Gastrocnemius medialis (tissue), 4 donors: ENCODE measurements around the gene GRM8. TPM values are rescaled to one million over a fixed set of nuclear protein-coding genes. Genes with fewer than 3 reads are reported as not detected.

Experiments used
- ATAC-seq, 2 donors: fragments of 150-250 bp; one replicate each; pipeline ENCODE4 v1.9.1; 2016
- DNase-seq, 2 donors: peaks; one replicate each; pipeline ENCODE4 v3.0.0-alpha.2; 2019
- H3K27ac ChIP-seq, 4 donors: fragments of 200-600 bp; sonication (generic); 1 replicate in 1 of 4; 2 replicates in 3 of 4; pipeline ENCODE4 v1.5.1; 2016 to 2018; ENCODE audit warnings: mild to moderate bottlenecking in 2 of 4, moderate library complexity in 1 of 4
- H3K27me3 ChIP-seq, 3 donors: fragments of 200-600 bp; sonication (generic) in 2 of 3; 1 replicate in 1 of 3; 2 replicates in 2 of 3; pipeline versions ENCODE4 v1.5.1 to v1.6.0; 2016 to 2019; ENCODE audit warnings: mild to moderate bottlenecking in 1 of 3, moderate library complexity in 1 of 3
- H3K36me3 ChIP-seq, 2 donors: fragments of 200-600 bp; sonication (generic) in 1 of 2; one replicate each; pipeline ENCODE4 v1.5.1; 2017 to 2018
- H3K4me1 ChIP-seq, 2 donors: fragments of 200-600 bp; sonication (generic) in 1 of 2; one replicate each; pipeline ENCODE4 v1.5.1; 2016 to 2017; ENCODE audit warnings: mild to moderate bottlenecking in 2 of 2
- H3K4me3 ChIP-seq, 4 donors: fragments of 200-600 bp; sonication (generic) in 3 of 4; 1 replicate in 1 of 4; 2 replicates in 3 of 4; pipeline ENCODE4 v1.5.1; 2016 to 2019; ENCODE audit warnings: mild to moderate bottlenecking in 2 of 4
- H3K9me3 ChIP-seq, 3 donors: fragments of 200-600 bp; sonication (generic) in 2 of 3; 1 replicate in 1 of 3; 2 replicates in 2 of 3; pipeline ENCODE4 v1.5.1; 2016 to 2019
- POLR2A ChIP-seq, 2 donors: fragments of 450-650 bp; IDR thresholded peaks; one replicate each; pipeline ENCODE4 v1.6.1; 2017; ENCODE audit warnings: antibody characterized with exemption in 2 of 2, mild to moderate bottlenecking in 2 of 2, moderate library complexity in 2 of 2
- in situ Hi-C, 4 donors: fragments of 200-750 bp; cut with MboI; loops; one replicate each; pipeline versions ENCODE4 v1.15.0 to v1.8.0; 2017; ENCODE audit warnings: low sequenced_read_pairs in 4 of 4
- intact Hi-C: fragments of 100-400 bp; cut with DNase I; formaldehyde crosslinking; loops from one replicate; pipeline ENCODE4 v1.15.1; 2023; ENCODE audit warnings: low total_unique reads
- total RNA-seq, 4 donors: library from RNA; depleted of rRNA; stranded (reverse); fragments of >200 nt; gene quantifications; one replicate each; pipeline versions ENCODE4 v1.1.0 to v1.2.3, GENCODE V29; 2016
- TF ChIP-seq, protein P1 (sequence below), 5 experiments: fragments of 450-650 bp in 3 of 5; fragments of 200-600 bp in 2 of 5; sonication (generic) in 2 of 5; IDR thresholded peaks in 4 of 5; conservative IDR thresholded peaks in 1 of 5; 1 replicate in 4 of 5; 2 replicates in 1 of 5; pipeline ENCODE4 v1.5.1; 2016 to 2019; ENCODE audit warnings: antibody characterized with exemption in 5 of 5, mild to moderate bottlenecking in 3 of 5, moderate library complexity in 3 of 5

The GRM8 gene
- total RNA-seq, 4 donors from 2014 or later = not detected

DNA sequence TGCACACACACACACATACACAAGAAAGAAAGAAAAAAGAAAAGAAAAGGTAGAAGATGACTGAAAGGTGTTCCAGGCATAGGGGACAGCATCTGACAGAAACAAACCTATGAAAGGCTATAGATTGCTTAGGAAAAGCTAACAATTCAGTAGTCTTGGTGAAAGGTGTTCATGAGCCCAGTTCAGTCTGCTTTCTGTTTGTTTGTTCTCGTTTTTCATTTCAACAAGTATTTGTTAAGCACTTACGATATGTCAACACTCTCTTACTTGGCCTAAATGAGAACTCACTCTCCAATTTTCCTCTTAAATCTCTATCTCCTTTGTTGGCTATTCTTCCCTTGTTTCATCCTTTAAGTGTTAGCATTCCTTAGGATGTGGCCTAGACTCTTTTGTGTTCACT lies 133.2 kb downstream of the GRM8 start:
- in situ Hi-C loops = no loop called here
- H3K27me3 ChIP-seq = no peaks in the 10 kb centered on the region
- TF ChIP-seq POLR2A (IDR thresholded peaks at IDR 0.05) = no peak
- TF ChIP-seq, protein P1, sequence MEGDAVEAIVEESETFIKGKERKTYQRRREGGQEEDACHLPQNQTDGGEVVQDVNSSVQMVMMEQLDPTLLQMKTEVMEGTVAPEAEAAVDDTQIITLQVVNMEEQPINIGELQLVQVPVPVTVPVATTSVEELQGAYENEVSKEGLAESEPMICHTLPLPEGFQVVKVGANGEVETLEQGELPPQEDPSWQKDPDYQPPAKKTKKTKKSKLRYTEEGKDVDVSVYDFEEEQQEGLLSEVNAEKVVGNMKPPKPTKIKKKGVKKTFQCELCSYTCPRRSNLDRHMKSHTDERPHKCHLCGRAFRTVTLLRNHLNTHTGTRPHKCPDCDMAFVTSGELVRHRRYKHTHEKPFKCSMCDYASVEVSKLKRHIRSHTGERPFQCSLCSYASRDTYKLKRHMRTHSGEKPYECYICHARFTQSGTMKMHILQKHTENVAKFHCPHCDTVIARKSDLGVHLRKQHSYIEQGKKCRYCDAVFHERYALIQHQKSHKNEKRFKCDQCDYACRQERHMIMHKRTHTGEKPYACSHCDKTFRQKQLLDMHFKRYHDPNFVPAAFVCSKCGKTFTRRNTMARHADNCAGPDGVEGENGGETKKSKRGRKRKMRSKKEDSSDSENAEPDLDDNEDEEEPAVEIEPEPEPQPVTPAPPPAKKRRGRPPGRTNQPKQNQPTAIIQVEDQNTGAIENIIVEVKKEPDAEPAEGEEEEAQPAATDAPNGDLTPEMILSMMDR (IDR thresholded peaks at IDR 0.05 in 4 of 5, conservative IDR thresholded peaks at IDR 0.05 in 1 of 5) = no peak

GRCh38 chr7:127114742-127115265 lies 137.9 kb downstream of the GRM8 start:
- Histone ChIP-seq H3K27me3 (no peaks in the 10 kb centered on the region), H3K9me3 (no peaks in the 10 kb centered on the region), H3K4me1 (no peaks in the 10 kb centered on the region), H3K36me3 (no peaks in the 10 kb centered on the region), H3K27ac (no peak overlapping the region), H3K4me3 (no peak overlapping the region)
- DNase-seq (no peak), ATAC-seq (no peak)
- intact Hi-C loops (no loop called here), in situ Hi-C loops (no loop called here)
- TF ChIP-seq, protein P1 (IDR thresholded peaks at IDR 0.05 in 4 of 5, conservative IDR thresholded peaks at IDR 0.05 in 1 of 5) = no peak
- no peak for TF ChIP-seq POLR2A (IDR thresholded peaks at IDR 0.05)

More for the DNA sequence above, 133.2 kb downstream of the GRM8 start:
- H3K4me3 ChIP-seq = no peak overlapping the region
- no peaks in the 10 kb centered on the region for H3K36me3 ChIP-seq
- H3K27ac ChIP-seq = no peak overlapping the region
- DNase-seq = no peak
- intact Hi-C loops = no loop called here
- ATAC-seq = no peak
- H3K9me3 ChIP-seq = no peaks in the 10 kb centered on the region
- H3K4me1 ChIP-seq = no peaks in the 10 kb centered on the region

DNA sequence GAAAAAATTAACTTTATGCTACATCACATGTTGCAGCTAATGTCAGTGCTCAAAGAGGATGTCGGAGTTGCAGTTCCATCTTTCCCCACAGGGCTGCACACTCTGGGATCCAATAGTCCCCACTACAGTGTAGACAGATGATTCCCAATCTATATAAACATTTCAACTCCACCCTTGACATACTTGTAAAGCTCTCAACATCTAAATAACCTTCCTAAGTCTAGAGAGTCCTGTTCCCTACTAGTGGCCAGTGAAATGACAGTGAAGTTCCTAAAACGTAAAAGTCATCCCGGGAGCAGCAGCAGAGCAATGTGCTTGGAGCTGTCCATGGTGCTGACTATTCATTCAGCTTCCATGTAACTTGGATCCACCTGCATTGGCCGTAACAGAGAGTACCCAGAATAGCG lies 145.1 kb downstream of the GRM8 start:
- Histone ChIP-seq H3K9me3 (no peaks in the 10 kb centered on the region), H3K27me3 (no peaks in the 10 kb centered on the region), H3K36me3 (no peaks in the 10 kb centered on the region), H3K4me3 (no peak overlapping the region), H3K4me1 (no peaks in the 10 kb centered on the region), H3K27ac (no peak overlapping the region)
- TF ChIP-seq, protein P1 (IDR thresholded peaks at IDR 0.05 in 4 of 5, conservative IDR thresholded peaks at IDR 0.05 in 1 of 5) = no peak
- intact Hi-C loops = no loop called here
- in situ Hi-C loops = no loop called here
- no peak for ATAC-seq
- no peak for DNase-seq

DNA sequence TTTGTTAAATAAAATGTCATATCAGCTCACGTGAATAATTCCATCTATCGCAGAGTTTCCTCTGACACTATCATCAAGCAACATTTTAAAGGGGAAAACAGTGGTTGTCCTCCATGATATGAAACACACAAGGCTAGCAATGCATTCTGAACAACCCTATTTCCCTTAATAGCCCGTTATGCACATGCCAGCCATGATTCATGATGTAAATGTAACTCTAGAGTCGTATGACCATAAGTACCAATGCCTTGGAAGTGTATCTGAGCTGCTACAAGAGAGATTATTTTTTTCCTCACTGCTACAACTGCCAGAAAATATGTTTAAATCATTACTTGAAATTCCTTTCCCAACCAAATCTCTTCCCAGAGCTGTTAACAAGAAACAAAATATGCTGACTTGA lies 159.4 kb downstream of the GRM8 start:
- Histone ChIP-seq H3K27me3 (no peaks in the 10 kb centered on the region), H3K27ac (no peak overlapping the region), H3K4me1 (no peaks in the 10 kb centered on the region), H3K36me3 (no peaks in the 10 kb centered on the region), H3K9me3 (no peaks in the 10 kb centered on the region), H3K4me3 (no peak overlapping the region)
- ATAC-seq (no peak), DNase-seq (no peak)
- intact Hi-C loops = no loop called here
- in situ Hi-C loops = no loop called here
- TF ChIP-seq, protein P1 (IDR thresholded peaks at IDR 0.05 in 4 of 5, conservative IDR thresholded peaks at IDR 0.05 in 1 of 5) = no peak
- no peak for TF ChIP-seq POLR2A (IDR thresholded peaks at IDR 0.05)

- DNase-seq = no peak
- in situ Hi-C loops = no loop called here
- no peaks in the 10 kb centered on the region for H3K27me3 ChIP-seq
- intact Hi-C loops = no loop called here
- no peak for ATAC-seq
- no peaks in the 10 kb centered on the region for H3K4me1 ChIP-seq
- no peaks in the 10 kb centered on the region for H3K9me3 ChIP-seq
- no peak overlapping the region for H3K4me3 ChIP-seq
- TF ChIP-seq POLR2A (IDR thresholded peaks at IDR 0.05) = no peak
- TF ChIP-seq, protein P1 (IDR thresholded peaks at IDR 0.05 in 4 of 5, conservative IDR thresholded peaks at IDR 0.05 in 1 of 5) = no peak
- H3K27ac ChIP-seq = no peak overlapping the region
- no peaks in the 10 kb centered on the region for H3K36me3 ChIP-seq
Measured at GRCh38 chr7:127091620-127092019, 161.1 kb downstream of the GRM8 start.
